ENCODE measurements around the gene GRIN1. TPM values are rescaled to one million over a fixed set of nuclear protein-coding genes. Genes with fewer than 3 reads are reported as not detected.

The GRIN1 gene
- total RNA-seq, 1 experiment from 2014 or later: 2.9 TPM

DNA sequence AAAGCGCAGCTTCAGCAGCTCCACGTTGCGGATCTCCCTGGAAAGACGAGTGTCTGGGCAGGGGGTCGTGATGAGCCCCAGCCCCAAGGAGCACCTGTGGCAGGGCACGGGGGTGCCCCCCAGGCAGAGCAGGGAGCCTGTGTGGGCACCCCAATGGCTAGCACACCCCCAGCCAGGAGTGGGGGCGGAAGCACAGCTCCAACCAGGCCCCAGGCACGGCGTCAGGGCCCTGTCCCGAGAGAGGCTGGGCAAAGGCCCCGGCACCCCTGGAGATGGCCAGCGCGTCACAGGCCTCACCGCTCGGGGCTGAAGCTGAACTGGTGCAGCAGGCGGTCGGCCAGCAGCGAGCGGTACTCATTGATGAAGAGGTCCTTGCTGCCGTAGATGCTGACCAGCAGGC, 41.5 kb downstream of the GRIN1 start:
- H4K8ac ChIP-seq (replicated peaks; ENCODE audit: insufficient read length, low read depth, low read length): no peak overlapping the region
- H3K18ac ChIP-seq (ENCODE audit: insufficient read length, low read depth, low read length): no peak overlapping the region
- H3T11ph ChIP-seq (ENCODE audit: low read length): no peak overlapping the region
- Mint-ChIP-seq H3K36me3 (ENCODE audit: insufficient read depth in 1 of 3, low read depth in 3 of 3) (peaks cover 5 to 42% (median 36%) of the 10 kb centered on the region in 3 experiments; a peak in 6 of 7 replicates), H3K27ac (no peak overlapping the region), H3K27me3 (ENCODE audit: low read depth) (peaks cover 11% of the 10 kb centered on the region), H3K4me1 (peaks cover 0 to 5% of the 10 kb centered on the region in 2 experiments; a peak in 2 of 4 replicates), H3K4me3 (no peak overlapping the region), H3K9me3 (no peaks in the 10 kb centered on the region)
- H4K20me1 ChIP-seq (ENCODE audit: control insufficient read depth, insufficient read depth, insufficient read length): peaks cover 2% of the 10 kb centered on the region
- H3K27me3 ChIP-seq (ENCODE audit: insufficient read depth, low read length): no peaks in the 10 kb centered on the region
- no peak overlapping the region for H3K4ac ChIP-seq (ENCODE audit: low read depth, low read length)
- H2BK20ac ChIP-seq (ENCODE audit: low read depth, low read length, poor library complexity, severe bottlenecking): no peak overlapping the region
- H2BK5ac ChIP-seq (ENCODE audit: insufficient read length, low read length): no peak overlapping the region
- H3K9ac ChIP-seq (ENCODE audit: extremely low read depth, insufficient read length, low read length): no peak overlapping the region
- no CpG with 5 or more reads among the region's 20 CpGs for WGBS (ENCODE audit: extremely low coverage, insufficient read length, low lambda C conversion rate)
- DNase-seq: no peak
- H3K23ac ChIP-seq (ENCODE audit: insufficient read length, low read depth, low read length): no peak overlapping the region
- no peak overlapping the region for H3K4me2 ChIP-seq (ENCODE audit: insufficient read depth, insufficient read length, low read length)
- H2BK12ac ChIP-seq (ENCODE audit: insufficient read length, low read depth, low read length): no peak overlapping the region
- H4K5ac ChIP-seq (ENCODE audit: insufficient read length, low read depth, low read length): no peak overlapping the region
- H3K27ac ChIP-seq (ENCODE audit: insufficient read length, low read depth, low read length): no peak overlapping the region
- H3K79me1 ChIP-seq (ENCODE audit: insufficient read depth, low read depth, low read length, poor library complexity, severe bottlenecking): no peaks in the 10 kb centered on the region
- H4K91ac ChIP-seq (ENCODE audit: insufficient read length, low read depth, low read length): no peak overlapping the region
- H2BK120ac ChIP-seq (ENCODE audit: low read depth, low read length, poor library complexity, severe bottlenecking): no peak overlapping the region
- TF ChIP-seq, protein P1, sequence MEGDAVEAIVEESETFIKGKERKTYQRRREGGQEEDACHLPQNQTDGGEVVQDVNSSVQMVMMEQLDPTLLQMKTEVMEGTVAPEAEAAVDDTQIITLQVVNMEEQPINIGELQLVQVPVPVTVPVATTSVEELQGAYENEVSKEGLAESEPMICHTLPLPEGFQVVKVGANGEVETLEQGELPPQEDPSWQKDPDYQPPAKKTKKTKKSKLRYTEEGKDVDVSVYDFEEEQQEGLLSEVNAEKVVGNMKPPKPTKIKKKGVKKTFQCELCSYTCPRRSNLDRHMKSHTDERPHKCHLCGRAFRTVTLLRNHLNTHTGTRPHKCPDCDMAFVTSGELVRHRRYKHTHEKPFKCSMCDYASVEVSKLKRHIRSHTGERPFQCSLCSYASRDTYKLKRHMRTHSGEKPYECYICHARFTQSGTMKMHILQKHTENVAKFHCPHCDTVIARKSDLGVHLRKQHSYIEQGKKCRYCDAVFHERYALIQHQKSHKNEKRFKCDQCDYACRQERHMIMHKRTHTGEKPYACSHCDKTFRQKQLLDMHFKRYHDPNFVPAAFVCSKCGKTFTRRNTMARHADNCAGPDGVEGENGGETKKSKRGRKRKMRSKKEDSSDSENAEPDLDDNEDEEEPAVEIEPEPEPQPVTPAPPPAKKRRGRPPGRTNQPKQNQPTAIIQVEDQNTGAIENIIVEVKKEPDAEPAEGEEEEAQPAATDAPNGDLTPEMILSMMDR (conservative IDR thresholded peaks at IDR 0.05): no peak
- H2AFZ ChIP-seq (ENCODE audit: low read length): no peak overlapping the region
- no peak overlapping the region for H3K14ac ChIP-seq (ENCODE audit: insufficient read depth, low read length)
- H3K9me3 ChIP-seq (ENCODE audit: control insufficient read depth, low read depth, low read length): no peaks in the 10 kb centered on the region
- no peak overlapping the region for H2AK5ac ChIP-seq (ENCODE audit: insufficient read length, low read length)
- H3K79me2 ChIP-seq (ENCODE audit: insufficient read depth, low read length): no peaks in the 10 kb centered on the region
- no peaks in the 10 kb centered on the region for H3K4me1 ChIP-seq (ENCODE audit: insufficient read depth, low read length)
- no peaks in the 10 kb centered on the region for H3K23me2 ChIP-seq (ENCODE audit: insufficient read length, low read depth, low read length, poor library complexity, severe bottlenecking)
- no peak overlapping the region for H2BK15ac ChIP-seq (ENCODE audit: low read depth, low read length)
- no peak overlapping the region for H3K56ac ChIP-seq (ENCODE audit: insufficient read length, low read depth, low read length)

All from H9 (cell line).